Endothelial cell of umbilical vein (primary cell): ENCODE measurements around the gene GPATCH2.

Experiments
- FOS ChIP-seq: IDR thresholded peaks from 2 replicates; pipeline ENCODE4 v1.6.1; 2011; ENCODE audit warnings: mild to moderate bottlenecking, low read length, moderate library complexity, borderline replicate concordance; ENCODE audit not compliant: insufficient read depth
- POLR2AphosphoS5 ChIP-seq: IDR thresholded peaks from 2 replicates; pipeline ENCODE4 v1.6.1; 2012; ENCODE audit warnings: low read depth, mild to moderate bottlenecking, control low read depth, low read length, moderate library complexity; ENCODE audit not compliant: insufficient read depth

- no peak for TF ChIP-seq FOS
- no peak for TF ChIP-seq POLR2AphosphoS5
These were observed 177.1 kb downstream of the GPATCH2 start for GRCh38 chr1:217453816-217454215.
